ENCODE data around the gene GLDN.
A peak's percentile ranks its signal among the peaks of the same experiment; 100 is the strongest.

GLDN gene

DNA sequence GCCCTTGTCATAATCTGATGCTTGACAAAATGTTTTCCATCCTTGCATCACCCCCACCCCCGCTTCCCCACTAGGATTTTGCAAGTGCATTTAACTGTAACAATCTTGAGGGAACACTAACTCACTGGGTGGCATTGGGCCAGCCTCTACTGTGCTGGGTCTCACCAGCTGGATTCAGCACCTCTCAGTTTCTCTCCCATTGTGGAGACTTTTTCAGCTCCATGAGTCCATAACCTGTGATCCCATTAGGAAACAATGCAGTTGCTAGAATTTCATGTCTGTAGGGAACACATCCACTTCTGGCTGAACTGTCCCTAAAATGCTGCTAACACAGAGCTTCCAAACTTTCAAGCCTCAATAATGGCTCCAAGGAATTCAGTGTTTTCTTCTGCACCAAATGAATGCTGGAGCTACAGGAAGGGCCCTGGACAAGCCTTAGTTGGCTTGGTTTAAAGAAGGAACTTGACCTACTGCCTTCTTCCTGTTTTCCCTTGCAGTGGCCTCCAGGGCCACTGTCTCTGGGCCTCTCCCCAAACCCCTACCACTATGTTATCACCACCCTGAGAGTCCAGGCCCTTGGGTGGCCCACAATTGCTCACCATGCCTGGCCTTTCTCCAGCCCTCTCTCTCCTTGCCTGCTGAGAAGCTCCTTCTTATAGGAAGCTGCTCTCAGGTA lies 18.7 kb upstream of the GLDN start:
- H3K4me3 ChIP-seq (ENCODE audit: low read depth, low read length) = no peak overlapping the region

DNA sequence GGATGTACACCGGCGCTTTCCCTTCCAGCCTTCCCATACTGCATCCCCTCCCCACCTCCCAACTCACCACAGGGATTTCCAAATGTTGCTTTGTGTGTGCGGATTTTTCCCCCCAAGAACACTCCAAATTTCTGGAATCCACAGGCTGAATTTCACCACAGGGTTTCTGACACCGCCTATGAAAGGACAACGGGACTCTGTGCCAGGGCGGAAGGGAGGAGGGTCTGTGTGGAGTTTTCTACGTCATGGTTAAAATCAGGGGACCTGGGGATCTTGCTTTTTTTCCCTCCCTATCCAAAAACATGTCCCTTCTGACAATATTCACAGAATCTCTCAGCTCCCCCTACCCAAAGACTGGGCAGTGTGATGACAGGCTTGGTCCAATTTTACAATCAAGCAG lies 17.7 kb upstream of the GLDN start:
- no peak overlapping the region for H3K4me3 ChIP-seq (ENCODE audit: low read depth, low read length)

GRCh38 chr15:51325167-51325566 lies 16.3 kb upstream of the GLDN start:
- no peak overlapping the region for H3K4me3 ChIP-seq (ENCODE audit: low read depth, low read length)

DNA sequence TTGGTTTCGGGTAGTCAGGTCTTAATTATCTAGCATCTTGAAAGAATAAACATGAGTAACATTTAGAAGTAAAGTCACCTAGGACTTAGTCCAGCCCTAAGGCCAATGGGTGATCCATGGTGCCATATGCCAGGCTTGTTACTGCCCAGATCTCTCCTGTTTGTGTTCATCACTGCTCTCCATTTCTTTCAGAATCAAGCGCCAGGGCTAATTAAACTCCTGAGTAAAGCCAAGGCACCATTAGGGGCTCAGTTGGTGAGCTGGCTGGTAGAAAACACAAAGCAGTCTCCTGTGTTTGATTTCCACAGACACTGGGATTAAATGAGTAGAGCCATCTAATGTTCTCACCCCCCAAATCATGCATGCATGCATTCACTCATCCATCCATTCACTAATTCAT lies 14.4 kb upstream of the GLDN start:
- no peak overlapping the region for H3K4me3 ChIP-seq (ENCODE audit: low read depth, low read length)

DNA sequence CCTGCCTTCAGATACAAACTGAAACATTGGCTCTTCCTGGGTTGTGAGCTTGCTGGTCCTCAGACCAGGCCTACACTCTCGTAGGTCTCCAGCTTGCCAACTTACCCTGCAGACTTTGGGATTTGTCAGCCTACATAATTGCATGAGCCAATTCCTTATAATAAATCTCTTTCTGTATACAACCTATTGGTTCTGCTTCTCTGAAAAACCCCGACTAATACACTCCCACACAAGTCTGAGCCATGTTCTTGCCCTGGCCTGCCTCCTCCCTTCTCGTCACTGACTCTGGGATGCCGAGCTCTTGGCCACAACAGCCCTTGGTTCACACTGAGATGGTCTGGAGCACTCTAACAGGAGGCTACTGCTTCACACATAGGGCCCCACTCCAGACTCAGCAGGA lies 12.5 kb upstream of the GLDN start:
- H3K4me3 ChIP-seq (ENCODE audit: low read depth, low read length) = no peak overlapping the region

- no peak overlapping the region for H3K4me3 ChIP-seq (ENCODE audit: low read depth, low read length)
Measured at GRCh38 chr15:51331141-51331540, 10.3 kb upstream of the GLDN start.

DNA sequence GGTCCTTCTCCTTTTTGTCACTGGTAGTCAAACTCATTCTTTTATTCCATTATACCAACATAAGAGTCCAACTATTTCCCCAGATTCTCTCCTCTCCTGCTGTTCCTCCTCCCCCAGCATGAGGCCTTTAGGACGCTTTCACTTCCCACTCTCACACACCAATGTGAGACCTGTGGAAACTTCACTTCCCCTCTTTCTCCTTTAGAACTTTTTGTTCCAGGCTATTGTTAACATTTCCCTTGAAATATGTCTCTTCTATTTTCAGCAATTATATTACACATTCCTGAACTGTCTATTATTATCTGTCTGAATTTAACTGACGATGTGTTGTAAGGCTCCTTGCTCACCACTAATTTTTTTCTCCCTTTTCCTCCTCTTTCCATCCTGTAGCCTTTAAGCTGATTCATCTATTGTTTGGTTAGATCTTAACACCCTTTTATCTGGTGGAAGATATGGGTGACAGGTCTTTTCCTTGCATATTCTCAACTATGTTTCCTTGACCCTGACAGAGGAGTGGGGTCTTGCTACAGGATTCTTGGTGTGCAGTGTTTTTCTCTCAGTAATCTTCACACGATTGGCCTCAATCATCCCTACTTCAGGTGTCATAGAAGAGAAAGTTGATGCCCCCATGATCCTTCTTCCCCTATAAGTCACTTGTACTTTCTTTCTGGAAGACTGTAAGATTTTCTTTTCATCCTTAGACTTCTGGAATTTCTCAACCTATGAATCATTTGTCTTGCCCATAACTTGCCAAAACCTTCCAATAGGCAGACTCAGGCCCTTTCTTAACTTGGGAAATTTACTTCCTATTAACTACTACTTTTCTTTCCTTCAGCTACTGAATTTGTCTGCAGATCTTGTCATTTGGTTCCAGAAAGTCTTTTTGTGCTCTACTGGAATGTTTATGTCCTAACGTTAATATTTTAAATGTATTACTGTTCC lies 9.0 kb upstream of the GLDN start:
- no peak overlapping the region for H3K4me3 ChIP-seq (ENCODE audit: low read depth, low read length)

GRCh38 chr15:51333571-51333970 lies 7.9 kb upstream of the GLDN start:
- H3K4me3 ChIP-seq (ENCODE audit: low read depth, low read length) = no peak overlapping the region

DNA sequence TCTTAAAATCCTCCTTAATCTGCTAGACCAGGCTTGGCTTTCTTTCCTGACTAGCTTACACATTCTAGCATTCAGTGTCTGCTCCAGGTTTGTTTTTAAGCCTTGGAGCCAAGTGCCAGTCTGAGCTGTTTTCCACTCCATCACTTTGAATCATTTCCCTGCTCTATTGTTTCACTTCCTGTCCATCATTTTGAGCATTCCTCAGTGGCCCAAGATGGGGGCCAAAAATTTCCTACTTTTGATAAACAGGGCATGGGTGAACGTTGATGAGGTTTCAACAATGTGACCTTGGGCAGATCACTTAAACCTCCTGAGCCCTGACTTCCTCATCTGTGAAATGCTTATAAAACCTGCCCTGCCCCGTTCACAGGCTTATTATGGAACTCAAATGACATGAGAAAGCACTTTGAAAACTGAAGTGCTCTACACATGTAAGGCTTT lies 7.4 kb upstream of the GLDN start:
- H3K4me3 ChIP-seq (ENCODE audit: low read depth, low read length) = no peak overlapping the region

- H3K4me3 ChIP-seq (ENCODE audit: low read depth, low read length) = no peak overlapping the region
Measured at GRCh38 chr15:51335087-51335486, 6.4 kb upstream of the GLDN start.

DNA sequence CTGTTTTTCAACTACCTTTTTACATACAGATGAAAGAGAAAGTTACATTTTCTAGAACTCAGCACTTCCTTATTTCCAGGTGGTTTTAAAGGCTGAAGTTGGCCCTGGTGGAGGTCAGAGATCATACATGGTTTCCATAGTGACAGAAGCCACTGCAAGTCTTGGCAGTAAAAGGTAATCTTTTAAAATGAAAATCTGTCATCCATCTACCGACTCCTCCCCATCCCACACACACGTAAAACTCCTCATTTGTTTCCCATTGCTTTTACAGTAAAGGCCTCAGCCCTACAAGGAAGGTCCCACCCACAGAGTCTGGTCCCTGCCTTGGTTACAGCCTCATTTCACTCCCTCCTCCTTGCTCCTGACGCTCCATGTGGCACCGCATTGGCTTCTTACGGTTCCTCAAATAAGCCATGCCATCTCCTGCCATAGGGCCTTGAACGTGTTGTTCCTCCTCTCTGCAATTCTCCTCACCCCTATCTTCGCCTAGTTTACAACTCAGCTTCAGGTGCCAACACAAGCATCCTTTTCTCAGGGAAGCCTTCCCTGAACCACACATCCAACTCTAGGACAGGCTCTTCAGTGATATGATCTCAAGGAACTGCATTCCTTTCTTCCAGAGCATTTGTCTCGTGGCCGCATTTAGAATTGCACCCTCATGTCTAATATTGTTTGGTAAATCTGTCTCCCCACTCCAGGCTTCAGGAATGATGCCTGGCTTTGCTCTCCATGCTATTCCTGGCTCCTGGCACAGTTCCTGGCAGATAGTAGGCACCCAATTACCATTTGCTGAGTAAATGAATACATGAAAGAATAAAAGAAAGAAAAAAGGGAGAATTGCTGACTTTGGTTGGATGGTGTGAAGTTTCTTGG lies 5.7 kb upstream of the GLDN start:
- no peak overlapping the region for H3K4me3 ChIP-seq (ENCODE audit: low read depth, low read length)

DNA sequence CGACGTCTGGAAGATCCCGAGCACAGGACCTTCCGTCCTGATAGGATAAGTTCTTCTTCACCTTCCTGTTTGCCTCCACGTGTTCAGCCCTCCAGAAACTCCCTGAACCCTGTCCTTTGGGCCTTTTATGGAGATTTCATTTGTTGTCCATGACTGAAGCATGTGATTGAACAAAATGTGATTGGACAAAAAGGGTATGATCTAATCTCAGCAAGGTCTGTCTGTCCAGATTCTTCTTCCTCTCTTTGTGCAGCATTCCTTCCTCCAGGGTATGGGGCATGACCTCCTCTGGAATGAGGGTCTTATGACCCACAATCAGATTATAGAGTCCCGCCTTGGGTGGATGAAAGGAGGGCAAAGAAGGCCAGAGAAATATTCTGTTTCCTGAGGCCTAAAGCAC lies 3.0 kb upstream of the GLDN start, which contains the start of gene CYP19A1:
Gene CYP19A1 (minus strand): TSS at position 101 of the 400 bp plus-strand sequence. CDS start 95,684 bp downstream, outside the sequence.
- no peak within 1 kb of the TSS for H3K4me3 ChIP-seq (ENCODE audit: low read depth, low read length)

DNA sequence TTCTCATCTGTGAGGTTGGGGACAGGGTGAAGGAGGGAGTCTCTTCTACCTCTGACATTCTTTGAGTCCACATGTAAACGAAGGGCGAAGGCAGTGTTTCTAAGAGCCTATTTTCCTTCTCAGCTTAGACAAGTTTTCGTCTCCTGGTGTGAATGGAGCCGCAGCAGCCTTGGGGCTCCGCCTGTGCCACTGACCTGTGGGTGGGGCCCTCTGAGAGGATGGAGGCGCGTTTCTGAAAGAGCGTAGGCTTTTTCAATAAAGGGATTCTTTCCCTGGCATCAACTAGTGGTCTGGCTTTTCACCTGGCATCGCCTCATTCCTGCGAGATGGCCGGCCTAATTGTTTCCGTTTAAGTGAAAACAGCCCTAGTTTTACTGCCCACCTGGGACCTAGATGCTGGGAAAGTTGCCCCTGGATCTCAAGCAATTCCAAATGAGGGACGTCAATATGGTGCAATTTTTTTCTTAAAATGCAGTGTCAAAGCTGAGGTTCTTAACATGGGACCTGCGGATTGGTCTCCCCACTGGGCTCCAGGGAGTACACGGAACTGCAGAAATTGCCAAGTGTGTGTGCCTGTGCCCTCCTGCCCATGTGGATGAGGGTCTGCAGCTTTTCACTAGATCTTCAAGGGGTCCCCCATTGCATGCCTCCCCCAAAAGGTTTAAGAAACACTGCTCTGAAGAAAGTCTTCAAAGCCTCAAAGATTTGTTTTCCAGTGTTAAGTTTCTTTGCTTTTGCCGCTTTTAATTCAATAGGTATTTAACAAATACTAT lies 958 bp downstream of the GLDN start:
- H3K4me3 ChIP-seq (ENCODE audit: low read depth, low read length) = peak overlapping the region; percentile 47

- no peak overlapping the region for H3K4me3 ChIP-seq (ENCODE audit: low read depth, low read length)
Measured at GRCh38 chr15:51343466-51343865, 2.0 kb downstream of the GLDN start.

DNA sequence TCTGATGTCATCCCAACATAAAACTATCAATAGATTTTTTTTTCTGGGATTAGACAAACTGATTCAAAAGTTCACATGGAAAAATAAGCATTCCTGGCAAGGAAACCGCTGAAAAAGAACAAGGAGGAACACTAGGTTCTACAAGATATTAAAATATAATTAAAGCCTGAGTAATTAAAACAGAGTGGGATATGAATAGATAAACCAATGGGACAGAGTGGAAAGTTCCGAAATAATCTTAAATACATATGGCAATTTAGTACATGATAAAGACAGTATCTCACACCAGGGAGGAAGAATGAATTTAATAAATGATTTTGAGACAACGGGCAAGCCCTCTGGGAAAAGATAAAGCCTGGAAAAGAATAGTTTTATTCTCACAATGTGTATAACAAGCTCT lies 4.7 kb downstream of the GLDN start:
- no peak overlapping the region for H3K4me3 ChIP-seq (ENCODE audit: low read depth, low read length)

DNA sequence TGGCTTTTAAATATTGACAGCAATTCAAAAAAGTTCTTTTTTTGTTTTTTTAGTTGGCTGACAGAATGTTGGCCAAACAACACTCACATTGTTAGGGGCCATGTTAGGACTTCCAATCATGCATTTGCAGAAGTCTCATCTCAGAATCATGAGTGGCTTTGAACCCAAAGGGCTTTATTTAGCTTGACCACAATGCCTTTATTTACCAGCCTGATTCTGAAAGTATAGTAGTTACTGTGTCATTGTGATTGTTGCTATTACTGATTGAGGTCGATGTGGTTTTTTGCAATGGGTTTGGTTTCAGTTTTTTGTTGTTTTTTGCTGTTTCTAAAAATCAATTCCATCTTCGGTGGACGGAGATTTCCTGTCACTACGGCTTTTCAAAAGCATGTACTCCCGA lies 7.2 kb downstream of the GLDN start:
- H3K4me3 ChIP-seq (ENCODE audit: low read depth, low read length) = no peak overlapping the region

DNA sequence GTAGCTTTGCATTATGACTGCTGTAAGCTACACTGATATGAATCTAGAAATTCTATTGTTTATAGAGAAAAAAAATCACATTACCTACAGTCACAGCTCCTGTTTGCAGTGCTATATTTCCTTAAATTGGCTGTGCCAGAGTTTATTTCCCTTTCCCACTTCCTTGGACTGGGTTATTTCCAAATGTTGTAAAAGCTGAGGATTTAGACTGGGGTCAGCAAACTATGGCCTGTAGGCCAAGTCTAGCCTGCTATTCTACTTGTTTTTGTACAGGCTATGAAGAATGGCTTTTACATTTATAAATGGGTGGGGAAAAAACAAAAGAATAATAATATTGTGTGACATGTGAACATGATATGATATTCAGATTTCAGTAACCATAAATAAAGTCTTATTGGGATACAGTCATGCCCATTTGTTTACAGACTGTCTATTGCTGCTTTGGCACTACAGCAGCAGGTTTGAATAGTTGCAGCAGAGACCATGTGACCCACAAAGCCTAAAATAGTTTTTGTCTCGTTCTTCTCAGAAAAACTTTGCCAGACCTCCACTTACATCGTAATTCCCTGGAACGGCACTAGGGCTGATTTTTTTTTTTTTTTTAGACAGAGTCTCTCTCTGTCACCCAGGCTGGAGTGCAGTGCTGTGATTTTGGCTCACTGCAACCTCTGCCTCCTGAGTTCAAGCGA lies 7.8 kb downstream of the GLDN start:
- H3K4me3 ChIP-seq (ENCODE audit: low read depth, low read length) = no peak overlapping the region

GRCh38 chr15:51350723-51351122 lies 9.3 kb downstream of the GLDN start:
- H3K4me3 ChIP-seq (ENCODE audit: low read depth, low read length) = no peak overlapping the region

DNA sequence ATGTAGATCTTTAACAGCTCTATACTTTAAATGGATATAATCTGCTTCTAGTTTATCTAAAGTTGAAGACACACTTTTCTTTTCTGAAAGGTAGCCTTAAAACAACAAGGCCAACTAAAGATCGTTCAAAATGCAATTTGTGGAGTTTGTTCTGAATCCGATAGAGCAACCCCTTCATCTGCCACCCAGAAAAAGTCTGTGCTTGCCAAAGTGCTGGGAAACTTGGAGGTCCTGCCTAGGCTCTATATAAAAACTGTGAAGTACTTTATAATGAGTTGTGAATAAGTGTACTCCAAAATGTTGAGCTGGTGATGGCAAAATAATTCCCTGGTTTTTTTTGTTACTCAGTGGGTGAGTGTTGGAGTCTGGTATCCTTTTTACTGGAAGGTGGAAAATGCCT lies 12.5 kb downstream of the GLDN start:
- H3K4me3 ChIP-seq (ENCODE audit: low read depth, low read length) = no peak overlapping the region

DNA sequence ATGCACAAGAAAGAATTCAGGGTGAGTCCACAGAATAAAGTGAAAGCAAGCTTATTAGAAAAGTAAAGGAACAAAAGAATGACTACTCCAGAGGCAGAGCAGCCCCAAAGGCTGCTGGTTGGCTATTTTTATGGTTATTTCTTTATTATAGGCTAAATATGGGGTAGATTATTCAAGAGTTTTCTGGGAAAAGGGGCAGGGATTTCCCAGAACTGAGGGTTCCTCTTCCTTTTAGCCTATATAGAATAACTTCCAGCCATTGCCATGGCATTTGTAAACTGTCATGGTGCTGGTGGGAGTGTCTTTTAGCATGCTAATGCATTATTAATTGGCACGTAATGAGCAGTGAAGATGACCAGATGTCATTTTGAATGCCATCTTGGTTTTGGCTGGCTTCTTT lies 13.6 kb downstream of the GLDN start:
- H3K4me3 ChIP-seq (ENCODE audit: low read depth, low read length) = no peak overlapping the region

Data from iPS-11a (cell line).